ENCODE results near the gene ZNF469. TPM values are rescaled to one million over a fixed set of nuclear protein-coding genes. Genes with fewer than 3 reads are reported as not detected.

Gene ZNF469
- total and polyA plus RNA-seq, 2 donors (not counting 3 experiments of a cell fraction or from before 2014, with no cell fraction given) = 0.90 to 5.7 TPM

- no peaks in the 10 kb centered on the region for H3K9me3 ChIP-seq (replicated peaks; ENCODE audit: control insufficient read depth, insufficient read depth, low read length)
- CTCF ChIA-PET = no interaction called here
- H3K79me2 ChIP-seq (ENCODE audit: control insufficient read depth, insufficient read depth, low read length) = no peaks in the 10 kb centered on the region
- no peaks in the 10 kb centered on the region for H4K20me1 ChIP-seq (replicated peaks; ENCODE audit: control insufficient read depth, extremely low read depth, insufficient read depth, low read length)
- no peak overlapping the region for H2AFZ ChIP-seq (ENCODE audit: low read depth, low read length)
- no peak overlapping the region for H3K4me2 ChIP-seq (ENCODE audit: insufficient read depth, low read length)
- H3K36me3 ChIP-seq (ENCODE audit: control insufficient read depth in 2 of 2, extremely low read depth in 1 of 2, insufficient read depth in 2 of 2, low read length in 2 of 2) = no peaks in the 10 kb centered on the region
- H3K9ac ChIP-seq (replicated peaks; ENCODE audit: extremely low read depth, insufficient read depth, low read length) = no peak overlapping the region
- dilution Hi-C loops (cut with MboI; ENCODE audit: extremely low pct_ligation_motif_present, low sequenced_read_pairs) = no loop called here
- POLR2A ChIA-PET = no interaction called here
- intact Hi-C loops (cut with micrococcal nuclease) = no loop called here
- H3K9me1 ChIP-seq (replicated peaks; ENCODE audit: control insufficient read depth, extremely low read depth, insufficient read depth, low read length) = no peaks in the 10 kb centered on the region
- no TSS peak for BruUV-seq (replicated peaks)
- FAIRE-seq (no peak), DNase-seq (ENCODE audit: low read depth, low spot score) (no peak)
- H3K4me3 ChIP-seq (replicated peaks in 1 of 3; ENCODE audit: insufficient read depth in 1 of 3, low read depth in 1 of 3, low read length in 3 of 3) = no peak overlapping the region
- H3K27ac ChIP-seq (ENCODE audit: insufficient read depth, low read depth, low read length) = no peak overlapping the region
- TF ChIP-seq MYC (IDR thresholded peaks at IDR 0.05; ENCODE audit: low read depth, low read length) = no peak
- no peak for TF ChIP-seq JUN (IDR thresholded peaks at IDR 0.05; ENCODE audit: borderline replicate concordance, insufficient read depth, insufficient read length, low read depth)
- no peak for TF ChIP-seq GATA2 (IDR thresholded peaks at IDR 0.05; ENCODE audit: insufficient read depth, insufficient read length, low read depth, low read length)
- TF ChIP-seq EZH2 (IDR thresholded peaks at IDR 0.05; ENCODE audit: borderline replicate concordance, low read depth, low read length, severe bottlenecking) = no peak
- no peak for TF ChIP-seq CTCF (IDR thresholded peaks at IDR 0.05; ENCODE audit: extremely low read depth in 1 of 2, insufficient read depth in 1 of 2, low read depth in 1 of 2, low read length in 2 of 2)
- TF ChIP-seq POLR2AphosphoS5 (IDR thresholded peaks at IDR 0.05; ENCODE audit: insufficient read depth, low read depth, low read length) = no peak
- no peak for TF ChIP-seq MAX (IDR thresholded peaks at IDR 0.05; ENCODE audit: insufficient read depth, insufficient read length)
- no peak for TF ChIP-seq FOS (IDR thresholded peaks at IDR 0.05; ENCODE audit: borderline replicate concordance, insufficient read depth, low read length)
- no peaks in the 10 kb centered on the region for H3K27me3 ChIP-seq (ENCODE audit: control insufficient read depth in 2 of 2, insufficient read depth in 2 of 2, low read length in 2 of 2)
- H3K4me1 ChIP-seq (ENCODE audit: control insufficient read depth, extremely low read depth, insufficient read depth, low read length) = no peaks in the 10 kb centered on the region
These were observed 9.5 kb upstream of the ZNF469 start for GRCh38 chr16:88373211-88373610.
